Epidermal melanocyte (primary cell): ENCODE data around the gene PCK1.

Experiments used
- DNase-seq: peaks from one replicate; pipeline ENCODE4 v3.0.0; 2011; ENCODE audit warnings: low spot score; ENCODE audit not compliant: insufficient read length

PCK1 gene

DNA sequence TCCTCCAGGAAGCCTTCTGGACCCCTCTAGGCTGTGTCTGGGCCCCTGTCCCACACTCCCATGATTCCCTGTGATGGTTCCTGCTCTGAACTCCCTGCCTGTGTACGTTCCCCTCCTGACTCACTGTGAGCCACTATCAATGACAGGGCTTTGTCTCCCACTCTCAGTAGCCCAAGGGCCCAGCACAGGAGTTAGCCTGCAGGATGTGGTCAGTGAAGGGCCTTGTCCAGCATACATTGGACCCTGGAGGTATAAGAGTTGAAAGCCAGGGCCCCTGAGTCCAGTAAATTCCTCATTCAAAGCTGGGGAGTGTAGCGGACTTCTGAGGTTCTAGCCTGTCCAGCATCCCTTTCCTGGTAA, 40.3 kb downstream of the PCK1 start:
- DNase-seq = peak; percentile 45

DNA sequence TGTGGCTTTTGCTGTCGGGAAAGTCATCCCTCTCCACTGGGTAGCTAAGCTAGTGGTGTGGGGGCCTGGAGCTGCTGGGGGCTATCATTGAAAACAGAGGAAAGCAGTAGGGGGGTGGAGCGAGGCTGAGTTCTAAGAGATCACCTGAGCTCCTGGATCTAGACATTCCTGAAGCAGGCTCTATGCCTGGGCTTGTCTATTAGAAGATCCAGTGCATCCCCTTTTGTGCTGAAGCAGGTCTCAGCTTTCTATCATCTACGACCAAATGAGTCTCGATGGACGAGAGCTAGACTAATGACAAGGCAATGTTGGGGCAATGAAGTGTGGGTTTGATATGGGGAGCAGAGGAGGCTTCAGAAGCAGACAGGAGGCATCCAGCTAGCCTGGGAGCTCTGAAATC, 40.8 kb downstream of the PCK1 start:
- DNase-seq = no peak

DNA sequence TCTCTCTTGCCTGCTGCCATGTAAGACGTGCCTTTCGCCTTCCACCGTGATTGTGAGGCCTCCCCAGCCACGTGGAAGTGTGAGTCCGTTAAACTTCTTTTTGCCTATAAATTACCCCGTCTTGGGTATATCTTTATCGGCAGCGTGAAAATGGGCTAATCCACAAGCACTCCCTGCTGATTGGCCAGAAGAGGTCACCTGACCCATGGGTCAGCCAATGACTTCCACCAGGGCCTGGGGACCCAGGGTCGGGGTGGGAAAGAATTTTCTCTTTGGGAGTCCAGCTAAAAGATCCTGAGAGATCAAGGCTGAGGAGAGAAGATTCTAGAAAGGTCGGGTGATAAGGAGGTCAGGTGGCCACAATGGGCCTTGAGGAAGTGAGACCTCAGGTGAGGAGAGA, 42.2 kb downstream of the PCK1 start:
- no peak for DNase-seq

DNA sequence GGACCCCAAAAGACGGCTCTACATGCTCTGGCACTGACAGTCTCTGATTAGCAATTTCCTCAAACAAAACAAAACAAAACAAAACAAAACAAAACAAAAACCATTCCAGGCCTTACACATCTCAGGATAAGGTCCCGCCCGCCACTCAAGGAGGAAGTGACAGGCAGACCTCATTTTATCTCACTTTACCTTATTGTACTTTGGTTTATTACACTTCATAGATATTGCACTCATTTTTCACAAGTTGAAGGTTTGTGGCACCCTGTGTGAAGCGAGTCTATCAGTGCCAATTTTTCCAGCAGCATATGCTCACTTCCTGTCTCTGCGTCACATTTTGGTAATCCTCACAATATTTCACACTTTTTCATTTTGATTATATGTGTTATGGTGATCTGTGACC, 44.1 kb downstream of the PCK1 start:
- DNase-seq = no peak

DNA sequence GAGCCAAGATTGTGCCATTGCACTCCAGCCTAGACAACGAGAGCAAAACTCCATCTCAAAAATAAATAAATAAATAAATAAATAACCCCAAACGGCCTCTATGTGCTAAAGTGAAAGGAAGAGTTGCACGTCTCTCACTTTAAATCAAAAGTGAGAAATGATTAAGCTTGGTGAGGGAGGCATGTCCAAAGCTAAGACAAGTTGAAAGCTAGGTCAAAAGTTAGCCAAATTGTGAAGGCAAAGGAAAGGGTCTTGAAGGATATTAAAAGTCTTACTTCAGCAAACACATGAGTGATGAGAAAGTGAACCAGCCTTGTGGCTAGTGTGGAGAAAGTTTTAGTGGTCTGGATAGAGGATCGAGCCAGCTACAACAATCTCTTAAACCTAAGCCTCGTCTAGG, 45.0 kb downstream of the PCK1 start:
- no peak for DNase-seq

DNA sequence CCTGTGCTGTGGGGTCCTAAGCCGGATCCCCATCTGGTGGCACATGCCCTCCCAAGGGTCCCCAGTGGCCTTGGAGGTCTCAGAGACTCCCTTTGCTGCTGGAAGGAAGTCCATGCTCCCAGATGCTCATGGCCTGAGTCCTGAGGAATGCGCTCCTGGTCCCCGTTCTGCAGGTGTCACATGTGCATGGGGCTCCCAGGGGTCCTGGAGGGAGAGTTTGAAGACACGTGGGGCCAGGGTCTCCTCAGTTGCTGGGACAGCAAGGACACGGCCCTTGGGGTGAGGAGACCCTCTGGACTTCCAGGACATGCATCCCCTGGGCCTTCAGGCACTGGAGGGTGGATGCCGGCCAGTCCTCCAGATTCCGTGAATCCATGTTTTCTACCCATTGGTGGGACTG, 47.6 kb downstream of the PCK1 start:
- no peak for DNase-seq

DNA sequence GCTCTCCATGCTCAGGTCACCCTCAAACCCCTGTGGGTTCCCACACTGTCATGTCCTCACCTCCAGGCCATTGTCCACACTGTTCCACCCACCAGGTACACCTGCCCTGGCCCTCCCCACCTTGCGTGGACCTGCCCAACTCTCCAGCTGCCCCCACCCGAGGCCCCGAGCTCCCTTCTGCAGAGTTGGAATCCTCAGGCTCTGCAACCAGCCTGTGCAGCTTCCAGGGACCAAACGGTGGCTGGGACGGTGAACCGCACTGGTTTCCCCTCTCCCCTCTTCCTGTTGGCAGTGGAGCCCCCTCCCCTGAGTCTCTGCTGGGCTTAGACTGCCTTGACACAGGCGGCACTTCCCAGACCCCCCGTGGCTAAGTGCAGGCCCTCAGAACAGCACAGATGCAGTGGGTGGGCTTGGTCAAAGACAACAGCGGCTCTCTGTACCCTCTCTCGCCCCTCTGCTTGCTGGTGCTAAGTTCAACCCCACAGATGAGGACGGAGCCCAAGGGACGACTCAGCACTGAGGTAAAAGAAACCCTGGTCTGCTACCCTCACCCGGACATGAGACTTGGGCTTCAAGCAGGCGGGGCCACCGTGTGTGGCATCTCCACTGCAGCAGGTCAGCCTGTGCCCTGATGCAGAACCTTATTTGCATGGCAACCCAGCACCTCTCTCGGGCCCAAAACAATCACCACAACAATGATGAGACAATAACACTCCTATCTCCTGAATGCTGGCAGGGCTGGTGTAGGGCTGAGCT, 48.4 kb downstream of the PCK1 start:
- no peak for DNase-seq

DNA sequence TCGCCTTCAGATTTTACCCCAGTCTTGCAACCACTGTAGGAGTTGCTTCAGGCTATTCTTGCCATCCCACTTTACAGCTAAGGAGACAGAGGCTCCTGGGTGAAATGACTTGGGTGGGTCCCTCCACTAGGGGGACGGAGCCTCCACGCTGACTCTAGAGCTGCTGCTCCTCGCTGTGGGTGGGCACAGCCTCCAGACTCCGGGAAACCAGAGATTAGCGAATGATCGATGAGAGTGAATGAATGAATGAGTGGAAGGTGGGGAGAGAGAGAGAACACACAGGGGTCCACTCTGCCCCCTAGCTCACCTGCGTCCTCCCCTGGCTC, 48.9 kb downstream of the PCK1 start:
- no peak for DNase-seq

DNA sequence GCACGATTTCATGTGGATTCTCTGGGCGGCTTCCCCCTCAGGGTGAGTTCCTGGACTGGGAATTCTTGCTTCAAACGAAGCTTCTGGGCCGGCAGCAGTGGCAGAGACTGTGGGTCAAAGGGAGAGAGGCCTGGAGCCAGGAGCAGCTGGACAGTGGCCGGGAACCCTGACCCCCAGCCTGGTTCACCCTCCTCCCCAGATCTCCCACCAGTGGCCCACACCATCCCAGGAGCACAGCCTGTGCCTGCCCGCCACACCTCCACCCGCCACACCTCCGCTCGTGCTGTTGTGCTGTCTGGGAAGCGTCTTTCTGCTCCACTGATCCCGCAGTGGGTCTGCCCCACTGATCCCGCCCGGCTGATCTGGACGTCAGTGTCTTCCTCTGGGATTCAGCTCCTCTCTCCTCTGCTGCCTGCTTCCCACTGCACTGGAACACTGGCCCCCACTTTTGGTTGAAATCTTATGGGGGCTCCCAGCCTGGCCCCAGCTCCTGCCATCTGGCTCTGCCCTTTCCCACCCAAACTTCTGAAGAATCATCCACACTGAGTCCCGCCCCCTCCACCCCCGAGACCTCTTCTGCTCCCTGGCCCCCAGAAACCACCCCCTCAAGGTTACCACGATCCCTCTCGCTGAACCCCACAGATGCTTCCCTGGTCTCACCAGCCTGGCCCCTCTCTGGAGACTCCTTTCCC, 49.5 kb downstream of the PCK1 start:
- no peak for DNase-seq

DNA sequence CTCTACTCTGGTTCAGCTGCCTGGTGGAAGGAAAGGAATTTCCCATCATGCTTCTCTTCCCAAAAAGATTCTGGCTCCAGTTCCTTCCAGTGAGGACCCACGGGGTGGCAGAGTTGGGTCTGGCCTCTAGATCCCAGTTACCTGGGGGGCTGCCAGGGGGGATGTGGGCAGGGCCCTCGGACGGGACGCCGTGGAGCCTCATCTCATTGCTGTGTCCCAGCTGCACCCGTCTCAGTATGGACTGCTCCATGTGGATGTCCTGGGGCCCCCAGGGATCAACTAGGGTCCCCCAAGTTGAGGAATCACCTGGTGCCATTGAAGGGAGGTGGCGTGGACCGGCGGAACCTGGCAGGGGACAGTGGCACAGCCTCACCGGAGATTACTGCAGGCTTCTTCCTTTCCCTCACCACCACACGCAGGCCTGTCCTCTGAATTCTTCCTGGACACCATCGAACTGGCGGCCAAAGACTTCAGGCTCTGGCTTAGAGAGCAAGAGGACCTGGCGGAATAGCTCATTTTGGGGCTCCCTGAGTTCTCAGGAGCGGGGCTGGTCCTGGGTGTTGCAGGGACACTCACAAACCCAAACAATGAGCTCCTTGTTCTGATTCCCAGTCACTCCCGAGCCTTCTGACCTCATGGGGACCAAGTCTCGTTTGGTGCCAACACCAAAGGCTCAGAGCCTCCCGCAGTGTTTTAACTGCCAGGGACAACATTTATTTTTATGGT, 50.8 kb downstream of the PCK1 start:
- no peak for DNase-seq

DNA sequence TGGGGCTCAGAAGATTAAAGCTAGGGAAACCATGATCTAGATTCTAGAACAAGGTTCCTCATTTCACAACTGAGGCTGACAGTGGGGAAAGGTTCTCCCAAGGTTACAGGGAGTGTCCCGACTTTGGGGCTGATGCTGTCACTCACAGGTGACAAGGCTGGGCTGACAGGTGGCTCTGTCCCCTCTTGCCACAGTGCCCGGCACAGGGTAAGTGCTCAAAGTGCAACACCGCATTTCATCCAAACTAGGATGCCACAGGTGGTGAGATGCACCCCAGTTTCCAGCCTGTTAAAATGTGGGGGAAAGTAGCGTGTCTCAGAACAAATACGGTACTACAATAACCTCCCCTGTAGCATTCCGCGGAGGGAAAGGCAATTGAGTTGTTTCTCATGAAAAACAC, 51.5 kb downstream of the PCK1 start:
- no peak for DNase-seq

DNA sequence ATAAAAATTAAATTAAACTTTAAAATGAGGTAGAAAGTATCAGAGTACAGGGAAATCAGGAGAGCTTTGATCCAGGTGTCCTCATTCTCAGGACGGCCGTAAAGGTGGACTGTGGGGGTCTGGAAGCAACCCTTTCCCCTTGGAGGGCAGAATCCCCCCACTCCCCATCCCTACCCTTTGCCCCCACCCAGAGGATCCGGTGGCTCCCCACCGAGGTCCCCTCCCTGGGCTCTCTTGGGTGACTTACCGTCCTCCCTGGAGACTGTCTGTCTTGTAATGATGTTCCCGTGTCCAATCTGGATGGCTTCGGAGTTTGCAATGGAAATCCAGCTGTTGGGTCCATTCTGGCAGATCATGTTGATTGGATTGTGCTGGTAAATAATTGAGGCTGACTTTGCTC, 52.0 kb downstream of the PCK1 start:
- DNase-seq = no peak

DNA sequence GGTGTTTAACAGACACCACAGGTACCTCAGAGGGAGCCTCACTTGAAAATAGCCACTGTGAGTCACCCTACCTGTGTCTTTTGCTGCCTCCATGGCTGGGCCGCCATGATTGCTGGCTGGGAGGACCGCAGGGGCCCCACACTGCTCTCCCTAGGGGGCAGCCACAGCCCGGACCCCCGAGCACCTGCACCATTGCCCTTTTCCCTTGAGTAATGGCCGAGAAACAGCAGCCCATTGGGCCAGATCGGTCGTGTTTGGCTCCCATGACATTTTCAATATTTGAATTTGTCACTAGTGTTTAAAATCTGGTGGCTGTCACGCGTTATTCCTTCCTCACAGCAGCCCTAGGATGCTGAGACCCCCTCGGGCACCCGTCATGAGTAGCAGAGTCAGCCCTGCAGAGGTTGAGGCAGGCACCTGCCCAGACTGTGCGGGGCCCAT, 52.6 kb downstream of the PCK1 start:
- DNase-seq = no peak

DNA sequence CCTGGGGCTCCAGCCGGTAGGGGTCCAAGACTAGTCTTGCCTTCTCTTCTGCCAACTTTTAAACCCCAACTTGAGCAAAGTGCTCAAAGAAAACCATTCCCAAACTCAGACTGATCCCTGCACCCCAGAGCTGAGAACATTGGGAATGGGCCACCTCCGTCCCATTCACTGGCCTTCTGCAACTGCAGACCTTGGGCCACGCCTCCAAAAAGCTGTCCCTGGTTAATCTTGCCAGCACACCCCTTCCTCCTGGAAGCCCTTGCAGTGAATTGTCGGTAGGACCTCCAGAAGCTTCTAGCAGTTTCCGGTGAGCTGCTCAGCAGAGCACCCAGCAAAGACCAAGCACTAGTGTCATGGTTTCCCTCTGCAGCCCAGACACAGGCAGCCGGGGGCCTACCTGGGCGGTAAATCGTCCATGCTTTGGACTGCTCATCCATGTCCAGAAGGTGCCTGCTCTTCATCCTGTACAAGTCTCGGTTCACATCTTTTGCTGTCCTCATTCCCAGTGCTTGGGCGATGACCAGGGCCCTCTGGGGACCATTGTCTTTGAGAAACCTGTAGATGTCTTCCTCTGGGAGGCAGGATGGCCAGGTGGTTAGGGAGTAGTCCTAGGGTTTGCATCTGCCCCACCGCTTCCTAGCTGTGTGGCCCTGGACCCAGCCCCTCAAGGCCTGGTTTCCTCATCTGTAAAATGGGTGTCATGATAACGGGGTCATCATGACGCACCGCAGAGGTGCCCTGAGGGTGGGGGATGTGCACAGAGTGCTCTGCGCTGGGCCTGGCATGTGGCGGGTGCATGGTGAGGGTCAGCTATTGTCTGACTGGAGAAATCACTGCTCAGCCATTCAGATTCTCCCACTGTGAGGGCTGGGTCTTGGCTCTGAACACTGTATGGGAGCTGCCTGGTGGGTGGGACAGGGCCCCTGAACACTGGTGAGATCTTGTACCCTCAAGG, 53.9 kb downstream of the PCK1 start:
- DNase-seq = no peak

DNA sequence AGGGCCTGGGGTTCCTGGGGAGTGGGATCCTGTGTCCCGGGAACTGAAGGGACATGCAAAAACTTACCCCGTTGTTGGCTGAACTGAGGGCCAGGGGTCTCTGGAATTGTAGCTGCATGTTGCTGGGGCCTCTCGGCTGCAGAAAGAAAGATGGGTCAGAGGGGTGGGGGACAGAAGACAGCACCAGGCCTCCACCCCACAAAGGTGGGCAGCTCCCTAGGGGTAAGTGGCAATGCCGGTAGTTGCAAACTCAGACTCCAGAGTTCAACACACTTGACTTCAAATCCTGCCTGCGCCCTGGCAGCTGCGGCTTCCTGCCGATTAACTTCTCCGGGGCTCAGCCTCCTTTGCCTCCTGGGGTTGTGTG, 54.5 kb downstream of the PCK1 start:
- no peak for DNase-seq

DNA sequence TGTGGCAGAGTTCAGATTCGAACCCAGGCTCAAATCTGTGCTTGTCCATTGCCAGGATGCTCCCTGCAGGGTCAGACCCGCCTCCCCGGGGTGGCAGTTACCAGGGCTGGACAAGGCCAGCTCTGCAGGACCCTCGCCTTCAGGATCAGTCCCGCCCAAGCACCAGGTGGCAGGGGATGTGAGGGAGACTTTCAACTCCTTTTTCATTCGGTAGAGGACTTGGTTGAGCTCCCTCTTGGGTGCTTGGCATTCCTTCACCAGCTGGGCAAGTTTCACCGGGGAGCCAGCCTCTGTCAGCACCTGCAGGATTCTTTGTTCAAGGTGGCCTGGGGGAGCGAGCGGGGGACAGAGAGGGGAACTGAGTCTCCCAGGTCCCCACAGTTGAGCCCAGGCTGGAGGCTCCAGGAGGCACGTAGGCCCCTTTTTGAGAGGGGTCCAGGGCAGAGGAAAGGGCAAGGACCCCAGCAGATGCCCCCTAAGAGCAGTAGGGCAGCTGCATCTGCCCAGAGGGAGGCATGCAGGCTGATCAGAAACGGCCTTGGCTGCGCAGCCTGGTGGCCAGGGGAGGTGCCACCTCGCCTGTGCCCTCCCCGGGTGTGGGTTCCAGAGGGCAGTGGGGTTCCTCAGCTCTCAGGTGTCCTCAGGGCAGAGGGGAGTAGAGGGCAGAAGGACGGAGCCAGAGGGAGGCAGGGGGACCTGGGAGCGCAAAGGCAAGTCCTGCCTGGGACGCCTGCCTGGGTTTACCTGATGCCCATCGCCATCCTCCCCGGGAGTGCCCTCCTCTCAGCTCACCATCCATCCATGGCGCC, 55.4 kb downstream of the PCK1 start:
- no peak for DNase-seq

DNA sequence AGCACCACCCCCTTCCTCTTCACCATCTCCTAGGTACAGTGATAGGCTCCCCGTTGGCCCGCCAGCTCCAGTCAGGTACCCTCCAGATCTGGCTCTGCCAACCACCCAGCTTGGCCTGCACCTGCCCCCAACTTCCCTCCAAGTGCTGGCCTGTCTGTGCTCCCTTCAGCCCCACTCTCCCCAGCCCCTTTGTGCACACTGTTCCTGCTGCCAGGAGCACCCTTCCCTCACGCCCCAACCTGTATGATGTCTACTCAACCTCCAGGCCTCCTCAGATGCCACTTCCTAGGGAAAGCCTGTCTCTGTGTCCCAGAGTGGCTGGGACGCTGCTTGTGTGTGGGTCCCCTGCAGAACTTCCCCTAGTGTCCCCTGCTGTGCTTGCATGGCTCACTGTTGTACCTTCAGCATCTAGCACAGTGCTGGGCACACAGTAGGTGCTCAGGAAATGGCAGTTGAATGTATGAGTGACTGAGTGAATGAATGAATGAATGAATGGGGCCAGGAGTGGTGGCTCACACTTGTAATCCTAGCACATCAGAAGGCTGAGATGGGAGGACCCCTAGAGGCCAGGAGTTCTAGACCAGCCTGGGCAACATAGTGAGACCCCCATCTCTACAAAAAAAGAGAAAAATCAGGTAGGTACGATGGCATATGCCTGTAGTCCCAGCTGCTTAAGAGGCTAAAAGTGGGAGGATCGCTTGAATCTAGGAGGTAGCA, 56.3 kb downstream of the PCK1 start:
- DNase-seq = no peak
